ENCODE data around the gene DYRK1A. TPM values are rescaled to one million over a fixed set of nuclear protein-coding genes. Genes with fewer than 3 reads are reported as not detected.

The DYRK1A gene
- total and polyA plus RNA-seq, 11 donors: 24.5 to 96.6 (median 69.0) TPM

GRCh38 chr21:37331411-37331810 lies 35.2 kb upstream of the DYRK1A start:
- Histone ChIP-seq H3K27ac (no peak overlapping the region), H3K4me3 (no peak overlapping the region), H3K27me3 (no peaks in the 10 kb centered on the region), H3K9me3 (no peaks in the 10 kb centered on the region), H3K36me3 (no peaks in the 10 kb centered on the region), H3K4me1 (no peaks in the 10 kb centered on the region)
- ATAC-seq: no peak
- DNase-seq: no peak
- intact Hi-C loops (cut with DNase I): no loop called here
- no peak for TF ChIP-seq CTCF (IDR thresholded peaks at IDR 0.05)
- no peak for TF ChIP-seq POLR2A (IDR thresholded peaks at IDR 0.05)
- 79 to 86% (median 86%) methylated on average over 4 of the region's 4 CpGs for WGBS, 4 donors

GRCh38 chr21:37335053-37335452 lies 31.5 kb upstream of the DYRK1A start:
- no peak for DNase-seq
- intact Hi-C loops (cut with DNase I): no loop called here

GRCh38 chr21:37337179-37337578 lies 29.4 kb upstream of the DYRK1A start:
- no peak for ATAC-seq
- TF ChIP-seq POLR2A (IDR thresholded peaks at IDR 0.05) (no peak), CTCF (IDR thresholded peaks at IDR 0.05) (no peak)
- Histone ChIP-seq H3K27ac (peak overlapping the region in 1 of 12 donors; percentile 83), H3K27me3 (no peaks in the 10 kb centered on the region), H3K4me1 (peaks cover 0 to 24% (median 15%) of the 10 kb centered on the region in 12 donors), H3K36me3 (no peaks in the 10 kb centered on the region), H3K4me3 (no peak overlapping the region), H3K9me3 (no peaks in the 10 kb centered on the region)
- 95 to 97% (median 96%) methylated on average over 4 of the region's 4 CpGs for WGBS, 4 donors
- intact Hi-C loops (cut with DNase I): no loop called here
- no peak for DNase-seq

More at GRCh38 chr21:37335053-37335452, 31.5 kb upstream of the DYRK1A start:
- Histone ChIP-seq H3K36me3 (no peaks in the 10 kb centered on the region), H3K27me3 (no peaks in the 10 kb centered on the region), H3K4me3 (no peak overlapping the region), H3K27ac (no peak overlapping the region), H3K9me3 (no peaks in the 10 kb centered on the region), H3K4me1 (peaks cover 0 to 22% (median 13%) of the 10 kb centered on the region in 12 donors)
- no peak for ATAC-seq
- no peak for TF ChIP-seq POLR2A (IDR thresholded peaks at IDR 0.05)
- TF ChIP-seq CTCF (IDR thresholded peaks at IDR 0.05): no peak
- 82 to 90% (median 87%) methylated on average over 5 of the region's 5 CpGs for WGBS, 4 donors

- DNase-seq (no peak), ATAC-seq (no peak)
- Histone ChIP-seq H3K4me3 (no peak overlapping the region), H3K27me3 (no peaks in the 10 kb centered on the region), H3K9me3 (no peaks in the 10 kb centered on the region), H3K27ac (peak overlapping the region; percentile 76 to 87 (median 82)), H3K36me3 (no peaks in the 10 kb centered on the region), H3K4me1 (peaks cover 0 to 24% (median 15%) of the 10 kb centered on the region in 12 donors)
- intact Hi-C loops (cut with DNase I): loop anchor here in 5 of 10 donors (1.0 to 2.0 kb wide), 6 partner anchors 27 to 71 kb away; partner anchors contain the start of genes DYRK1A (in 3 of the 5) and VPS26C (in 2 of the 5)
- 96 to 99% (median 98%) methylated on average over 2 of the region's 2 CpGs for WGBS, 4 donors
- TF ChIP-seq CTCF (IDR thresholded peaks at IDR 0.05) (no peak), POLR2A (IDR thresholded peaks at IDR 0.05) (no peak)
Observed at GRCh38 chr21:37337831-37338230, 28.7 kb upstream of the DYRK1A start.

Measured in heart left ventricle (tissue), 16 donors.